IMR-90 (cell line): Measurements from ENCODE around the gene CCDC77. TPM values are rescaled to one million over a fixed set of nuclear protein-coding genes. Genes with fewer than 3 reads are reported as not detected.

Source experiments
- ATAC-seq: fragments of 200-7000 bp; cut with Tn5 transposase; 2 replicates; pipeline ENCODE4 v1.9.1; 2020; ENCODE audit warnings: low read depth, mild to moderate bottlenecking, moderate library complexity
- BruUV-seq: library from RNA; stranded (reverse); fragments of 400-500 nt; replicated peaks from 2 replicates; lab custom pipeline; 2021; lab: Mats Ljungman, UMichigan
- CTCF ChIA-PET: fragments of 300-600 bp; formaldehyde crosslinking; extraction: SDS; loops from one replicate; lab custom pipeline; 2021; ENCODE audit warnings: antibody characterized with exemption; lab: Yijun Ruan, JAX
- POLR2A ChIA-PET: fragments of 300-600 bp; sonication (Branson Sonifier 250); formaldehyde crosslinking; loops from one replicate; lab custom pipeline; 2022; ENCODE audit warnings: antibody characterized with exemption; ENCODE audit not compliant: unreplicated experiment; lab: Charles Lee
- DNase-seq: peaks from one replicate; pipeline ENCODE4 v3.0.0; 2013
- H2AFZ ChIP-seq: replicated peaks from 2 replicates; pipeline ENCODE3; 2013; ENCODE audit warnings: low read length, mild to moderate bottlenecking; ENCODE audit not compliant: poor library complexity
- H2AK5ac ChIP-seq: 2 replicates; pipeline ENCODE4 v1.6.1; 2013; ENCODE audit warnings: low read depth, low read length, inconsistent platforms
- H2AK9ac ChIP-seq: replicated peaks from 2 replicates; pipeline ENCODE3; 2013; ENCODE audit warnings: mild to moderate bottlenecking, low read depth, low read length, moderate library complexity; ENCODE audit not compliant: poor library complexity
- H2BK120ac ChIP-seq: 2 replicates; pipeline ENCODE4 v1.6.1; 2013; ENCODE audit warnings: low read depth, low read length, inconsistent platforms
- H2BK15ac ChIP-seq: 3 replicates; pipeline ENCODE4 v1.6.1; 2013; ENCODE audit warnings: low read depth, low read length, inconsistent platforms
- H2BK20ac ChIP-seq: 2 replicates; pipeline ENCODE4 v1.6.1; 2013; ENCODE audit warnings: low read depth, mild to moderate bottlenecking, inconsistent platforms, low read length, moderate library complexity
- H2BK5ac ChIP-seq: 2 replicates; pipeline ENCODE4 v1.6.1; 2013; ENCODE audit warnings: mild to moderate bottlenecking, low read depth, low read length, inconsistent platforms; ENCODE audit not compliant: poor library complexity, severe bottlenecking
- H3K14ac ChIP-seq: replicated peaks from 2 replicates; pipeline ENCODE4 v1.6.1; 2013; ENCODE audit warnings: low read depth, low read length, inconsistent platforms
- H3K18ac ChIP-seq: 2 replicates; pipeline ENCODE4 v1.6.1; 2013; ENCODE audit warnings: low read depth, low read length, control low read depth
- H3K23ac ChIP-seq: 2 replicates; pipeline ENCODE4 v1.6.1; 2013; ENCODE audit warnings: low read depth, low read length, inconsistent platforms
- H3K27ac ChIP-seq: 2 replicates; pipeline ENCODE4 v1.5.1; 2013; ENCODE audit warnings: mild to moderate bottlenecking, control low read depth, low read length; ENCODE audit not compliant: insufficient read depth
- H3K27me3 ChIP-seq: 2 replicates; pipeline ENCODE4 v1.6.1; 2013; ENCODE audit warnings: low read length; ENCODE audit not compliant: control insufficient read depth, insufficient read depth
- H3K36me3 ChIP-seq: 2 replicates; pipeline ENCODE4 v1.6.1; 2013; ENCODE audit warnings: low read length, mixed read lengths; ENCODE audit not compliant: control insufficient read depth, insufficient read depth
- H3K4ac ChIP-seq: 2 replicates; pipeline ENCODE4 v1.6.1; 2013; ENCODE audit warnings: low read depth, low read length, inconsistent platforms
- H3K4me1 ChIP-seq: 2 replicates; pipeline ENCODE4 v1.6.1; 2013; ENCODE audit warnings: low read length, mixed read lengths; ENCODE audit not compliant: control insufficient read depth, insufficient read depth
- H3K4me2 ChIP-seq: 2 replicates; pipeline ENCODE4 v1.6.1; 2013; ENCODE audit warnings: low read depth, mild to moderate bottlenecking, control low read depth, low read length, moderate library complexity
- H3K4me3 ChIP-seq: 2 replicates; pipeline ENCODE4 v1.5.1; 2013; ENCODE audit warnings: low read depth, mild to moderate bottlenecking, control low read depth, low read length, moderate library complexity; ENCODE audit not compliant: insufficient read depth
- H3K56ac ChIP-seq: 2 replicates; pipeline ENCODE4 v1.6.1; 2013; ENCODE audit warnings: low read length, inconsistent platforms; ENCODE audit not compliant: insufficient read depth; ENCODE audit errors: extremely low read depth
- H3K79me1 ChIP-seq, 2 experiments: 2 replicates each; pipeline ENCODE4 v1.6.1; 2013; ENCODE audit warnings: low read length in 2 of 2, inconsistent platforms in 1 of 2, low read depth in 1 of 2
- H3K9ac ChIP-seq: 2 replicates; pipeline ENCODE4 v1.6.1; 2013; ENCODE audit warnings: low read depth, low read length, control low read depth
- H3K9me1 ChIP-seq: 2 replicates; pipeline ENCODE4 v1.6.1; 2013; ENCODE audit warnings: low read length, inconsistent platforms; ENCODE audit not compliant: insufficient read depth
- H3K9me3 ChIP-seq: 2 replicates; pipeline ENCODE4 v1.6.1; 2013; ENCODE audit warnings: low read length; ENCODE audit not compliant: control insufficient read depth, insufficient read depth
- H4K20me1 ChIP-seq: 2 replicates; pipeline ENCODE4 v1.6.1; 2013; ENCODE audit warnings: low read length, inconsistent platforms; ENCODE audit not compliant: insufficient read depth
- H4K5ac ChIP-seq: 2 replicates; pipeline ENCODE4 v1.6.1; 2013; ENCODE audit warnings: mild to moderate bottlenecking, low read depth, low read length, control low read depth
- H4K8ac ChIP-seq, 2 experiments: 2 replicates each; pipeline ENCODE4 v1.6.1; 2013; ENCODE audit warnings: low read depth in 2 of 2, low read length in 2 of 2, control low read depth in 1 of 2, inconsistent platforms in 1 of 2
- H4K91ac ChIP-seq: 2 replicates; pipeline ENCODE4 v1.6.1; 2013; ENCODE audit warnings: low read depth, low read length, inconsistent platforms; ENCODE audit not compliant: insufficient read depth
- MXI1 ChIP-seq: IDR thresholded peaks from 2 replicates; pipeline ENCODE4 v1.6.1; 2012; ENCODE audit warnings: low read depth, mild to moderate bottlenecking, low read length, moderate library complexity, borderline replicate concordance
- WGBS, 2 experiments: methylation state at CpG; one replicate each; pipeline versions ENCODE4 v1.1.5 to v1.1.7; 2013; ENCODE audit warnings: missing lambda C conversion rate in 2 of 2; ENCODE audit not compliant: insufficient read length in 1 of 2; ENCODE audit errors: extremely low coverage in 2 of 2; 5-methylcytosine and 5-hydroxymethylcytosine counted together
- dilution Hi-C: fragments of 300-500 bp; cut with HindIII; formaldehyde crosslinking; loops from one replicate; pipeline ENCODE4 v1.14.3; 2018; ENCODE audit warnings: low sequenced_read_pairs; ENCODE audit not compliant: unreplicated experiment
- in situ Hi-C: fragments of 300-500 bp; cut with MboI; formaldehyde crosslinking; loops from 3 replicates; pipeline ENCODE4 v1.14.3; 2019; ENCODE audit warnings: low sequenced_read_pairs, inconsistent platforms, mixed read lengths
- intact Hi-C: fragments of 100-400 bp; cut with micrococcal nuclease; formaldehyde crosslinking; loops from 2 replicates; pipeline ENCODE4 v1.10.0; 2022
- polyA plus RNA-seq, 3 experiments: library from polyadenylated mRNA; depleted of rRNA; stranded (reverse); fragments of >200 nt; gene quantifications; 2 replicates each; pipeline ENCODE4 v1.2.3, GENCODE V29; 2012; ENCODE audit warnings: low replicate concordance in 1 of 3
- total RNA-seq: library from RNA; depleted of rRNA; stranded (reverse); fragments of >200 nt; gene quantifications from 2 replicates; pipeline ENCODE4 v1.2.3, GENCODE V29; 2012

The CCDC77 gene
- total and polyA plus RNA-seq, 2 of the 4 experiments (the other 2 are of a cell fraction): 6.6 to 7.2 TPM

DNA sequence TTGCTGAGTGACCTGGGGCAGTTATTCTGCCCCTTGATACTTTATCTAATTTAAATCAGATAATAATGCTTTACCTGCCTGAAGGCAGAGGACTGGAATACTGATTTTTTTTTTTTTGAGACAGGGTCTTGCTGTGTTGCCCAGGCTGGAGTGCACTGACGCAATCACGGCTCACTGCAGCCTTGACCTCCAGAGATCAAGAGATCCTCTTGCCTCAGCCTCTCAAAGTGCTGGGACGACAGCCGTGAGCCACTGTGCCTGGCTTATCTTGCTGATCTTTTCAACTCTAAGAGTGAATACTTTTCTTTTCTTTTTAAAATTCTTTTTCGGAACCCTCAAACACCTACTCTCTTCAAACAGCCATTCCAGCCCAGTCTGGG is 57.6 kb downstream of the CCDC77 start:
- POLR2A ChIA-PET: no interaction called here
- intact Hi-C loops (no loop called here), in situ Hi-C loops (no loop called here), dilution Hi-C loops (no loop called here)
- Histone ChIP-seq H4K20me1 (0 out of 2 replicates have a peak, but pooled peaks cover 2% of the 10 kb centered on the region), H3K14ac (no peak overlapping the region), H3K4me3 (no peak overlapping the region), H4K8ac (no peak overlapping the region), H3K4me1 (peaks cover 2% of the 10 kb centered on the region; the same call in 1 of the 2 replicates), H2AFZ (no peak overlapping the region), H3K27ac (no peak overlapping the region), H3K56ac (no peak overlapping the region), H2BK15ac (no peak overlapping the region), H2BK5ac (no peak overlapping the region), H3K9ac (no peak overlapping the region), H2AK5ac (no peak overlapping the region), H3K18ac (no peak overlapping the region), H3K4ac (no peak overlapping the region), H3K4me2 (peak overlapping the region; percentile 18; the same call in 1 of the 2 replicates), H4K5ac (no peak overlapping the region), H2BK120ac (no peak overlapping the region), H3K27me3 (peaks cover 87% of the 10 kb centered on the region), H3K9me1 (no peaks in the 10 kb centered on the region), H2AK9ac (no peak overlapping the region), H3K23ac (no peak overlapping the region), H3K9me3 (peaks cover 2% of the 10 kb centered on the region; the same call in 1 of the 2 replicates), H4K91ac (no peak overlapping the region), H3K79me1 (no peaks in the 10 kb centered on the region), H2BK20ac (no peak overlapping the region), H3K36me3 (no peaks in the 10 kb centered on the region)
- TF ChIP-seq MXI1: no peak
- no CpG with 5 or more reads among the region's 5 CpGs for WGBS, 2 experiments
- no TSS peak for BruUV-seq
- CTCF ChIA-PET: no interaction called here
- ATAC-seq (no peak), DNase-seq (no peak)
